ENCODE results near the gene CNIH2.
"Not testable (repeated sequence)": the region's sequence is repeated elsewhere in the genome, so short reads cannot be mapped to it uniquely, and the experiment has no call there.

The CNIH2 gene

DNA sequence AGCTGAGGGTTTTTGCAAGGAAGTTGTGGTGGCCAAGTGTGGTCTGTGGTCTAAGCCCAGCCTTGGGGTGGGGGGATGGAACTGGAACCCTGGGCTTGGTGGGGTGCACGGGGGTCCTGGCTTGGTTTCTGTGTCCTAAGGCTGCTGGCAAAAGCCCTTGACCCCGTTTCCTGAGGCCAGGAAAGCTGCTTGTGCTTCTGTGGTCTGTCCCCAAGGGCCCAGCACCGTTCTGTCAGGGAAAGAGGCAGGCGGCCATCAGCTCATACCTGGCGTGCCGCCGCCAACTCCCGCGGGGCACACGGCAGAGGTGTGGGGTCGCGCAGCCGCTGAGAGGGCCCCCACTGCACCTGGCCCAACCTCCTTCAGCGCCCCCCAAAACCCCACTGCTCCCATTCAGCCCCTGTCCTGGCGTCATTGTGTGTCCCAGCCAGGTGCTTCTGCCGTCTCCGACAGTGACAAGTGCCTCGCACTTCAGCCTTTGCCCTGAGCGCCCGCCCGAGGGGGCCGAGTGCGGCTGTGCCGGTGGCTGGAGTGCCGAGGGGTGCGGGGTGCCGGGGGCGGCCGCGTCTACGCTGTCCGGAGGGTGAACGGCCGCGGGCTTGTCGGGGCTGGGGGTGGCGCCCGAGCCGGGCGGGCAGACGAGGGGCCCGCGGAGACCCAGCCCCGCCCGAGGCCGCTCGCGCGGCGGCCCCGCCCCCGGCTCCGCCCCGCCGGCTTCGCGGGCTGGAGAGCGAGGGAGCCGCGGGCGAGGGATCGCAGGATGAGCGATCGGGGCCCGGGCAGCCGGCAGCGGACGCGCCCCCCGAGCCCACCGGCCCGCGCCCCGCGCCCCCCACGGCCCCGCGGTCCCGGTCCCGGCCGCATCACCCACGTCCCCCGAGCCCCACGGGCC is at the start of gene CNIH2:
Gene CNIH2, plus strand, starts transcription at position 705 of the 892 bp plus-strand sequence. CDS start 282 bp downstream, outside the sequence.
- DNase-seq = peak in 1 of 4 experiments; percentile 38

GRCh38 chr11:66228521-66228920 is 49.5 kb upstream of the CNIH2 start:
- no peak for DNase-seq

DNA sequence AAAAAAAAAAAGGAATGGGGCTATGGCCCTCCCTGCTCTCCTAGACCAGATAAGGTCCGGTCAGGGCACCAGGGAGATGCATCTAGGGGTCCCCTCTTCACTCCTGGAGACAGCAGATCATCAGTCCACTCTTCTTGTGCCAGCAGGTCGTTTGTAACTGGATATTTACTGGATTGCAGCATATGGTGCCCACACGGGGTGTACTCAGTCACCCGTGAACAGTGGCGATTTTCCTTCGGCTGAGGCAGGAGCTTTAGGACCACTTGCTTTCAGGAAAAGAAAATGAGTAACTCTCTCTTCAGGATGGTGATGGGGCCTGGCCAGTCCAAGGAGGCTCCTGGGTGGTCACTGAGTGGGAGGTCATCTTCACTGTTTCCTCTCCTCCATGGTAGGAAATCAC is 47.8 kb upstream of the CNIH2 start:
- DNase-seq = no peak

DNA sequence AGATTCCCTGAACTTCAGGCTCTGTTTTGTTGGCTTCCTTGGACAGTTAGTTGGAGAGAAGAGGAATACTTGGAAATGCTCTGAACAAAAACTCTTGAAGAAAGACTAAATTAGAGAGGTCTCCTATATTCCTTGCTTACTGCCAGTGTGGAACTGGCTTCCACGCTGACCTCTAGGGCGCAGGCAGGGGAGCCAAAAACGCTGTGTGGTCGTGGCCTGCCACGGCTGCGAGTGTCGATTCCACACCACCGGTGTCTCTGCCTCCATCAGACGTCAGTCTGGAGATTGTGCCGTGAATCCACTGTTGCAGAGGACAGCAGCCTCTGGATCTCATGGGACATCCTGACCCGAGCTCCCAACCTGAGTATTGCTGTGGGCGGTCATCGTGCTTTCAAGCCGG is 47.0 kb upstream of the CNIH2 start:
- DNase-seq = no peak

GRCh38 chr11:66231561-66231960 is 46.4 kb upstream of the CNIH2 start:
- DNase-seq = no peak

- DNase-seq = no peak
These were observed 45.2 kb upstream of the CNIH2 start for GRCh38 chr11:66232769-66233168.

DNA sequence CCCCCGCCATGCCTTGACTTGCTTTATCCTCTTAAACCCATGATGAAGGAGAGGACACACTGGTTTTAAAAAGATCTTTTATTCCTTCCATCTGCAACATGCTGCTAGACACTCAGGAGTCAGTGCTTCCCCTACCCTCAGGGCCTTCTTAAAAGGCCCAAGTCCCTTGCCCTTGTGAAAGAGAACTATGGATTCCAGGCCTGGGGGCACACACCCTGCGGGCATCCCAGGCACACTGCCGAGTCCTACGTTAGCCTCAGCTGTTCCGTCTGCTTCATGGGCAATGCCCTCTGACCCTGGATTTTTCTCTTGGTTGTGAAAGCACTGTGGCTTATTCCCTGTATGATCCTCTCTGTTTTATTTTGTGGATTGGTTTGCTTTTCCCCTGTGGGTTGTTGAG is 44.7 kb upstream of the CNIH2 start:
- DNase-seq = no peak

- DNase-seq = no peak
These were observed 42.8 kb upstream of the CNIH2 start for GRCh38 chr11:66235141-66235540.

DNA sequence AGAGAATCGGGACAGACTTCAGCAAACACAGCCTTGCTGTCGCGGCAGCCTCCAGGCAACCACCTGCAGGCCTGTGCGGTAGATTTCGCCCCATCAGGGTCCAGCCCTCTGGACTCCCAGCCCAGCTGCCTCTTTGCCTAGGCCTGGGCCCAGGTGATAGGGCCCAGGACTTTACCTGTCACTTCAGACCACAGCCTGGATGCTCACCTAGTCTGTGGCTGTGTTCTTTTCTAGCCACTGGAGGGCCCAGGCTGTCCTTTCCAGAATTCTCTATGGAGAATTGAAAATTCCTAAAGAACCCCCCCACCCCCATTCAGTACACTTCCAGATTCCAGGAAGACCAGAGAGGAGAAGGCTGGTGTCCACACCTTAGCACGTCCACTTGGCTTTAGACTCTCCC is 40.1 kb upstream of the CNIH2 start:
- DNase-seq = no peak

DNA sequence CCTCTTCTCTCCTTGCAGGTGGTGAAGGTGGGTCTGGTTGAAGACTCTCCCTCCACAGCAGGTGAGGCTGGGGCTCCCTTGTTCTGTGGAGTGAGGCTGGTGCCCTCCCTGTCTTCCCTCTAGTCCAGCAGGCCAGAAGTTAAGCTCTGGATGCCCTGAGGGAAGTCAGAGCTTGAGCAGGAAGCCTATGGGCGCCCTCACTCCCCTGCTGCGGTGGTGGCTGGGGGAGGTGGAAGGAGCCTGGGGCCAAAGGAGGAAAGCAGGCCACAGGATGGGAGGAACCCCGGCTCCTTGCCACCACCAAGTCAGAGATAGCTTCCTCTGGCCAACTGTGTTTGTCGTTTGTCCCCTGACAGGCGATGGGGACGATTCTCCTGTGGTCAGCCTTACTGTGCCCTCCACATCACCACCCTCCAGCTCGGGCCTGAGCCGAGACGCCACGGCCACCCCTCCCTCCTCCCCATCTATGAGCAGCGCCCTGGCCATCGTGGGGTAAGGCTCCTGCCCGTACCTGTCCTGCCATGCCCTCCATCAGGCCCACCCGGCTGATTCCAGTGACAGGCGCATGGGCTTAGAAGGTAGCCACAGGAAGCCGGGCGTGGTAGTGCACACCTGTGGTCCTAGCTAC is 39.1 kb upstream of the CNIH2 start:
- DNase-seq = no peak

GRCh38 chr11:66239511-66239910 is 38.5 kb upstream of the CNIH2 start:
- DNase-seq = no peak

DNA sequence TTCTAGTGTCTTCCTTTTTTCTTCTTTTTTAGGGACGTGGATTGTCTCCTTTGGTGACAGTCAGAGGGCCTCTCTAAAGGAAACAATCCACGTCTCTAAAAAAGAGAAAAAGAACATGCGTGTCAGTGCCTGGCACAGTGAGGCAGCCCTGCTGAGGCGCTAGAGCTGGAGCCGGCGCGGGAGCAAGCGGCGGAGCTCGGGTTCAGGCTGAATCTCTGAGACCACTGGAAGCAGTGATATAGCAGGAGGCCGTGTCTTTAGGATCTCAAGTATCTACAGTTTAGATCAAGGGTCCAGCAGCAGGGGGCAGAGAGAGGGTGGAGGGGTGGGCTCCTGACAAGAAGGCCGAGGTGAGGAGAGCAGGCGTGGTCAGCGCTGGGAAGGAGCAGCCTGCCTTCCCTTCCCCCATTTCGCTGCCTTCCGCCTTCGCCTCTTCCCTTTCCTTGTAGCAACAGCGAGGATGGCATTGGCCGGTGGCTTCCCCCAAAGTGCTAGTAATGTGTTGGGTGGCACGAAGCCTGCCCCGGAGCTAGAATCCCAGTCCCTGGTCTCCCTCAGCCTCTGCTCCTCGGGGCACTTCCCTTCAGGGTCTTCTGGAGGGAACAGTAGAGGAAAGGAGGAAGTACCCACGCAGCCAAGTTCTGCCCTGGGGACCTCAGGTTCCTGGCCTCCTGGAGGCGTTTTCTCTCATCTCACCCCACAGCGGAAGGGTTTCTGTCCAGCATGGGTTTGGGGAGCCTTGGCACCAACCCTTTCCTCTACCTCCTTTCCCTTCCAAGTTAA is 37.8 kb upstream of the CNIH2 start:
- DNase-seq = no peak

DNA sequence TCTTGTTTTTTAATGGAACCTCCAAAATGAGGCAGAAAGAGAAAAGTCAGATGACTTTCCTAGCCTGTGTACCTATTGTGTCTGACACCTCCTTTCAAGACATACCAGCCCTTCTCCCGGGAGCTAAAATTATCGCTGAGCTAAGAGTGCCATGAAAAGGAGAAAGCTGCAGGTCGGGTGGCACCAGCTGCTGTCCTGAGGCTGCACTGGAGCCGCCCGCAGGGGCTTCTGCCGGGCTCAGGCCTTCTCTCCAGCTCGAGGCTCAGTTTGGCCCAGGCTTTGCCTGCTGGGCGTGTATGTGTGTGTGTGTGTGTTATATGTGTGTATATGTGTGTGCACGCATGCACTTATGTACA is 37.2 kb upstream of the CNIH2 start:
- DNase-seq = no peak

DNA sequence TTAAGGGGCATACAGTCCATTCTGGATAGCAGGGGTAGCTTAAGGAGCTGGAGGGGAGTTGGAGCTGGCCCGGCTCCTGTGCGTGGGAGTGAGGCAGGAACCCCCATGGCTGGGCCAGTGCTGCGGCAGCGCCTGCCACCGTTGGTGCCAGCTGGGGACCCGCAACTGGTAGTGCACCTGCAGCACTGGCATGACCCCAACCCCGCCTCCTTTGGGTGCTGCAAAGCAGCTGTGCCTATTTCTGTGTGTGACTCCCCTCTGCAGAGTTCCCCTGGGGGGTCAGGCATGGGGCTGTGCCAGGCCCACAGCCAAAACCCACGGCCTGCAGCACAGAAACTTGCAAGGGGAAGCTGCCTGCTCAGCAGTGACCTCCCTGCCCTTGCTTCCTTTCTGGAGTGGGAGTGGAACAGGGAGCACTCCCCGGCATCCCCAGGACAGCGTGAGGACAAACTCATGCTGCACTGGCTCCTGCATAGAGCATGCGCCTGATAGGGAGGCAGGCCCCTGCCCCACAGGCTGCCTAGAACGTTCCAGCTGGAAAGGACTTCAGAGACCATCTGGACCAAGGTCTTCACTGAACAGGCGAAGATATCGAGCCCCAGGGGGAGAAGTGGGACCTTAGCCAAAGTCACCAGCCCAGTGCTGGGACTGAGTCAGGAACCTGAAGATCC is 35.7 kb upstream of the CNIH2 start:
- DNase-seq = no peak

DNA sequence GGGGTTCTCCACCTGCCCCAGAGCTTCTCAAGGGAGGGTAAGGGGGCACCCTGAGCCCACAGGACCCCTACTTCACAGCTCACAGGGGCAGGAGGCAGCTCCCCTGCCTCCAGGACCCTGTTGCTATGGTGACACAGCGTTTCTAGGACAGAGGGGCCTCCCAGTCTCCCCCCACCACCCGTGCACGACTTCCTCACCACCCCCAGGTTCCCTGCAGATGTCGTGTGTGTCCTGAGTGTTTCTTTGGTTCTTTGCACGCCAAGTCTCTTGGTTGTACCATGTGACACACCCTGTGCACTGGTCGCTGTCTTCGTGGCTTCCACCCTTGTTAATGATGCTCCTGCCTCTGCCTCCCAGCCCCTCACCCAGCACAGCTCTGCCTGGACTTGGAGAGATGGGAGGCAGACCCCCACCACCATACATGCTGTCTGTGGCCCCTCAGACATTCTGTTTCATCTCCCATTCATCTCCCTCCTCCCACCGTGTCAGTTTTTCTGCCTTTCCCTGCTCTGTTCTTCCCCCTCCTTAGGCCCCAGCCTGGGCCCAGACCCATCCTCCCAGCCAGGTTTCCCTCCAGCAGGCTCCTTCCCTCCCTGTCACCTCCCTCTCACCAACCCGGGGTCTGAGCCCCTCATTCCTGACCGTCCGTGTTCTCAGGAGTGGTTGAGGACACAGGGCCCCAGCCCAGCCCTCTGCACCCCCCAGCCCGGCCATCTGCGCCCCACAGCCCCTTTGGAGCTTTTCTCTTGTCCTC is 34.0 kb upstream of the CNIH2 start:
- DNase-seq = no peak

GRCh38 chr11:66247295-66247694 is 30.7 kb upstream of the CNIH2 start:
- DNase-seq = no peak

- DNase-seq = no peak
These were observed 30.2 kb upstream of the CNIH2 start for GRCh38 chr11:66247801-66248200.

- no peak for DNase-seq
These were observed 29.1 kb upstream of the CNIH2 start for GRCh38 chr11:66248903-66249302.

DNA sequence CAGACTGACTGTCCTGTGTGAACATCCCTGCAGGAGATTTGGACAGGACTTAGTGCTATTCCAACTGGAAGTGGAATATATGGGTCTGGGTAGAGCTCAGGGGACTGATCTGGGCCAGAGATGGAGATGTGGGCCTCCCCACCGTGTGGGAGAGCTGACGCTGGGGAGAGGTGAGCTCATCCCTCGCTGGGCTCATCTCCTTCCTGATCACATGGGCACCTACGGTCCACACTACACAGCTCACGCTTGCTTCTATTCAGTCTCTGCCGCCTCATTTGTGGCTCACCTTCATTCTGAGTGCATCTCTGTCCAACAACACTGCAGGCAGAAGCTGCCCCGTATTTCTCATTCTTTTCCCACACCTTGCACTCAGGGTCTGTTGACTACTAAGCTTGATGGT is 26.2 kb upstream of the CNIH2 start:
- DNase-seq = no peak

DNA sequence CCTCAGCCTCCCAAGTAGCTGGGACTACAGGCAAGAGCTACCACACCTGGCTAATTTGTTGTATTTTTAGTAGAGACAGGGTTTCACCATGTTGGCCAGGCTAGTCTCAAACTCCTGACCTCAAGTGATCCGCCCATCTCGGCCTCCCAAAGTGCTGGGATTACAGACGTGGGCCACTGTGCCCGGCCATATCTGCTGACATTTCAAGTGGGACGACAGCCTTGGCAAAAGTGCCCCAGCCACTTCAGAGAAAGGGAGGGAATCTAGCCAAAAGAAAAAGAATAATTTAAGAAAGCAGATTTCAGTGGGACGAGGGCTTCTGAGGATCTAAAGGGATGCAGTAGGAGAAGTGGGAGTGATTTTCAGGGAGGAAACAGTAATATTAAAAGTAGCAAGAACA is 24.9 kb upstream of the CNIH2 start:
- not testable (repeated sequence) for DNase-seq

GRCh38 chr11:66258473-66258893 is 19.5 kb upstream of the CNIH2 start:
- DNase-seq = no peak

- no peak for DNase-seq
These were observed 18.8 kb upstream of the CNIH2 start for GRCh38 chr11:66259225-66259624.
